ENCODE results near the gene EMSY. TPM values are rescaled to one million over a fixed set of nuclear protein-coding genes. Genes with fewer than 3 reads are reported as not detected.

The EMSY gene, protein sequence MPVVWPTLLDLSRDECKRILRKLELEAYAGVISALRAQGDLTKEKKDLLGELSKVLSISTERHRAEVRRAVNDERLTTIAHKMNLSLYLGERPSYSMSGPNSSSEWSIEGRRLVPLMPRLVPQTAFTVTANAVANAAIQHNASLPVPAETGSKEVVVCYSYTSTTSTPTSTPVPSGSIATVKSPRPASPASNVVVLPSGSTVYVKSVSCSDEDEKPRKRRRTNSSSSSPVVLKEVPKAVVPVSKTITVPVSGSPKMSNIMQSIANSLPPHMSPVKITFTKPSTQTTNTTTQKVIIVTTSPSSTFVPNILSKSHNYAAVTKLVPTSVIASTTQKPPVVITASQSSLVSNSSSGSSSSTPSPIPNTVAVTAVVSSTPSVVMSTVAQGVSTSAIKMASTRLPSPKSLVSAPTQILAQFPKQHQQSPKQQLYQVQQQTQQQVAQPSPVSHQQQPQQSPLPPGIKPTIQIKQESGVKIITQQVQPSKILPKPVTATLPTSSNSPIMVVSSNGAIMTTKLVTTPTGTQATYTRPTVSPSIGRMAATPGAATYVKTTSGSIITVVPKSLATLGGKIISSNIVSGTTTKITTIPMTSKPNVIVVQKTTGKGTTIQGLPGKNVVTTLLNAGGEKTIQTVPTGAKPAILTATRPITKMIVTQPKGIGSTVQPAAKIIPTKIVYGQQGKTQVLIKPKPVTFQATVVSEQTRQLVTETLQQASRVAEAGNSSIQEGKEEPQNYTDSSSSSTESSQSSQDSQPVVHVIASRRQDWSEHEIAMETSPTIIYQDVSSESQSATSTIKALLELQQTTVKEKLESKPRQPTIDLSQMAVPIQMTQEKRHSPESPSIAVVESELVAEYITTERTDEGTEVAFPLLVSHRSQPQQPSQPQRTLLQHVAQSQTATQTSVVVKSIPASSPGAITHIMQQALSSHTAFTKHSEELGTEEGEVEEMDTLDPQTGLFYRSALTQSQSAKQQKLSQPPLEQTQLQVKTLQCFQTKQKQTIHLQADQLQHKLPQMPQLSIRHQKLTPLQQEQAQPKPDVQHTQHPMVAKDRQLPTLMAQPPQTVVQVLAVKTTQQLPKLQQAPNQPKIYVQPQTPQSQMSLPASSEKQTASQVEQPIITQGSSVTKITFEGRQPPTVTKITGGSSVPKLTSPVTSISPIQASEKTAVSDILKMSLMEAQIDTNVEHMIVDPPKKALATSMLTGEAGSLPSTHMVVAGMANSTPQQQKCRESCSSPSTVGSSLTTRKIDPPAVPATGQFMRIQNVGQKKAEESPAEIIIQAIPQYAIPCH (N-terminal part only)
- total RNA-seq = 9.2 and 15.7 TPM in 2 replicates

GRCh38 chr11:76444384-76445120 is at the start of gene EMSY:
TSS of gene EMSY (plus strand) at chr11:76445018. CDS start at chr11:76446939, 1,921 bp downstream.

Other genes starting within 250 kb of the EMSY start
- 0.65 TPM in 1 of 2 replicates, not detected in the other for gene WNT11, start 238.5 kb upstream of the EMSY start, total RNA-seq
- gene THAP12, start 63.9 kb upstream of the EMSY start, total RNA-seq = 19.9 and 36.3 TPM in 2 replicates
- gene GVQW3, start 63.7 kb upstream of the EMSY start, total RNA-seq = under 0.01 and 0.18 TPM in 2 replicates
- gene LRRC32, start 225.7 kb downstream of the EMSY start, total RNA-seq = 46.7 and 67.2 TPM in 2 replicates